ENCODE data around the gene LGI2. TPM values are rescaled to one million over a fixed set of nuclear protein-coding genes. Genes with fewer than 3 reads are reported as not detected.

The LGI2 gene
- total RNA-seq, 2 experiments from 2014 or later: not detected

- ChIA-PET CTCF (no interaction called here), POLR2A (no interaction called here)
- no peak overlapping the region for H3K4me3 Mint-ChIP-seq
Observed at GRCh38 chr4:24973747-24974601, 56.8 kb downstream of the LGI2 start.

GRCh38 chr4:24973404-24973746, 57.4 kb downstream of the LGI2 start:
- POLR2A ChIA-PET: no interaction called here
- ATAC-seq (no peak), DNase-seq (no peak)
- H3K27me3 Mint-ChIP-seq: peaks cover 12% of the 10 kb centered on the region
- CTCF ChIA-PET: no interaction called here
- no peaks in the 10 kb centered on the region for H3K36me3 Mint-ChIP-seq (ENCODE audit: low read depth)
- H3K4me3 Mint-ChIP-seq: no peak overlapping the region
- intact Hi-C loops (cut with micrococcal nuclease): no loop called here
- no peaks in the 10 kb centered on the region for H3K4me1 Mint-ChIP-seq (ENCODE audit: low read depth)
- no peak overlapping the region for H3K27ac Mint-ChIP-seq
- TF ChIP-seq CTCF (IDR thresholded peaks at IDR 0.05): no peak
- no peaks in the 10 kb centered on the region for H3K9me3 Mint-ChIP-seq

More at GRCh38 chr4:24973747-24974601, 56.8 kb downstream of the LGI2 start:
- Mint-ChIP-seq H3K9me3 (no peaks in the 10 kb centered on the region), H3K36me3 (ENCODE audit: low read depth) (no peaks in the 10 kb centered on the region), H3K4me1 (ENCODE audit: low read depth) (no peaks in the 10 kb centered on the region), H3K27ac (no peak overlapping the region), H3K27me3 (peaks cover 18% of the 10 kb centered on the region)
- no peak for DNase-seq
- intact Hi-C loops (cut with micrococcal nuclease): no loop called here
- no peak for ATAC-seq
- no peak for TF ChIP-seq CTCF (IDR thresholded peaks at IDR 0.05)

- ATAC-seq (no peak), DNase-seq (no peak)
- Mint-ChIP-seq H3K27me3 (peaks cover 5% of the 10 kb centered on the region), H3K36me3 (ENCODE audit: low read depth) (no peaks in the 10 kb centered on the region), H3K9me3 (peaks cover 5% of the 10 kb centered on the region), H3K27ac (no peak overlapping the region), H3K4me1 (ENCODE audit: low read depth) (no peaks in the 10 kb centered on the region), H3K4me3 (no peak overlapping the region)
- POLR2A ChIA-PET: no interaction called here
- intact Hi-C loops (cut with micrococcal nuclease): no loop called here
- CTCF ChIA-PET: no interaction called here
- TF ChIP-seq CTCF (IDR thresholded peaks at IDR 0.05): no peak
Observed at GRCh38 chr4:24971192-24971591, 59.6 kb downstream of the LGI2 start.

GRCh38 chr4:24970635-24971034, 60.1 kb downstream of the LGI2 start:
- DNase-seq: no peak
- CTCF ChIA-PET: no interaction called here
- POLR2A ChIA-PET: no interaction called here
- no peak for ATAC-seq
- Mint-ChIP-seq H3K27ac (no peak overlapping the region), H3K9me3 (peaks cover 9% of the 10 kb centered on the region), H3K4me3 (no peak overlapping the region), H3K27me3 (peaks cover 5% of the 10 kb centered on the region), H3K36me3 (ENCODE audit: low read depth) (no peaks in the 10 kb centered on the region), H3K4me1 (ENCODE audit: low read depth) (no peaks in the 10 kb centered on the region)
- intact Hi-C loops (cut with micrococcal nuclease): no loop called here
- TF ChIP-seq CTCF (IDR thresholded peaks at IDR 0.05): no peak

GRCh38 chr4:24970191-24970590, 60.6 kb downstream of the LGI2 start:
- intact Hi-C loops (cut with micrococcal nuclease): no loop called here
- no peak overlapping the region for H3K4me3 Mint-ChIP-seq
- ChIA-PET POLR2A (no interaction called here), CTCF (no interaction called here)
- H3K36me3 Mint-ChIP-seq (ENCODE audit: low read depth): no peaks in the 10 kb centered on the region
- H3K4me1 Mint-ChIP-seq (ENCODE audit: low read depth): no peaks in the 10 kb centered on the region
- ATAC-seq (no peak), DNase-seq (no peak)
- no peak overlapping the region for H3K27ac Mint-ChIP-seq
- peaks cover 5% of the 10 kb centered on the region for H3K27me3 Mint-ChIP-seq
- TF ChIP-seq CTCF (IDR thresholded peaks at IDR 0.05): no peak
- H3K9me3 Mint-ChIP-seq: peaks cover 9% of the 10 kb centered on the region
